GM19193 (cell line): ENCODE data around the gene THAP2.
A peak's percentile ranks its signal among the peaks of the same experiment; 100 is the strongest.

ENCODE experiments used
- POLR2A ChIP-seq: IDR thresholded peaks from 4 replicates; pipeline ENCODE4 v1.6.1; 2011; ENCODE audit not compliant: insufficient read depth, insufficient read length; ENCODE audit errors: extremely low read depth

The THAP2 gene

GRCh38 chr12:71663561-71664410 lies at the start of gene THAP2, which contains the start of gene ZFC3H1:
Gene THAP2, plus strand, starts transcription at chr12:71664301. Its CDS starts 209 bp downstream, at chr12:71664510.
Gene ZFC3H1, minus strand, starts transcription at chr12:71663848. Its CDS starts 238 bp downstream, at chr12:71663610.
- peak; percentile 91 for TF ChIP-seq POLR2A

- no peak for TF ChIP-seq POLR2A
Observed at GRCh38 chr12:71621938-71622337, 42.2 kb upstream of the THAP2 start.

GRCh38 chr12:71625476-71625875 lies 38.6 kb upstream of the THAP2 start:
- TF ChIP-seq POLR2A = no peak

DNA sequence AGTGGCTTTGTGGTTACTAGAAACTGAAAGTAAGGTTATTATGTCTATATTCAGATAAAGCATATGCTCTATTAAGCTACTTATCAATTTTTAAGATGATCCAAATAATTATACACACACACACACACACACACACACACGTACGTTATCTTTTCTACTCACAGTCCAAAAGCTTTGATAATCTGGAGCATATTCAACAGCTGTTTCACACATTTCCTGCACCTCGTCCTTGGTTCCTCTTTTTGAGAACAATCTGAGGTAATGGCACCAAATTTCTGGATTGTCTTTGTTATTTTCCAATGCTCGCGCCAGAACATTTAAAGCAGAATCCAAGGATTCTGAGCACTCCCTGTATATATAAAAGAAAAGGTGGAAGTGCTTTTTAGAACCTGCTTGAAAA lies 38.0 kb upstream of the THAP2 start:
- TF ChIP-seq POLR2A = no peak

DNA sequence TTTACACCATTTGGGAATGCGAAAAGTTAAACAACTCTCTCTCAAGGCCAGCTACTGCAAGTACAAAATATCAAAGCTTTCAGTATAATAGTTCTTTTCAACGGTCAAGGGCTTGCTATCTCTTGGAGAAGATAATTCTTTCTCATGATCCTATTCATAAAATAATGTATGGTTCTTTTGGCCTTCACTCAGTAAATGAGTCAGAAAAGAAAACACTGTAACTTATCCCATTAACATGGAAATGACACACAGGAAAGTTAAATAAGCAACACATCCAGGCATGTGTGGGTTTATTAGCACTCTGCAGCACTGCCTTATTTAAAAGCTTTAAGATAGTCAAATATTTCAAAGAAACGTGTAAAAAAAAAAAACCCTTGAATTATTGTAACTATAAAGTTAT lies 37.3 kb upstream of the THAP2 start:
- TF ChIP-seq POLR2A = no peak

DNA sequence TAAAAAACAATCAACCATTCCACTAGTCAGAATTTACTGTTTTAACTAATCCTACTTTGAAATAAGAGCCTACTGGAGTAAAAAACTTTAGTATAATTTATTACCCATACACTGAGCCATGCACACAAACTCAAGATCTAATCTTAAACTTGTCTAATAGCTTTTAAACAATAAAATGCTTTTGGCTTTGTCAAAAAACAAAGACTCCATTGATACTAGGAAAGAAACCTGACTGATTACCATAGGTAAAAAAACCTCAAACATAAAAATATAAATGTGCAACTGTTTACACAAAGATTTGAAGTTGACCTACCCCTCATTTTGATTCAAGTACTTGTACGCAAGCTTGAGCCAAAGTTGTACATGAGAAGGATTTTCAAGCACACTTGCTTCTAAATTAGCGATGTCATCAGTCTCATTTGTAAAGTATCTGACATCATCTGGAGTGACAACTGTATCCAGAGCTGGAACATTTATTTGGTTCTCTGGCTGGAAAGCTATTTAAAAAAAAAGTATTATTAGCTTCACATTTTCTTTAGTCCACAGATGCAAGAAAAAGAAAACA lies 36.6 kb upstream of the THAP2 start:
- TF ChIP-seq POLR2A = no peak

DNA sequence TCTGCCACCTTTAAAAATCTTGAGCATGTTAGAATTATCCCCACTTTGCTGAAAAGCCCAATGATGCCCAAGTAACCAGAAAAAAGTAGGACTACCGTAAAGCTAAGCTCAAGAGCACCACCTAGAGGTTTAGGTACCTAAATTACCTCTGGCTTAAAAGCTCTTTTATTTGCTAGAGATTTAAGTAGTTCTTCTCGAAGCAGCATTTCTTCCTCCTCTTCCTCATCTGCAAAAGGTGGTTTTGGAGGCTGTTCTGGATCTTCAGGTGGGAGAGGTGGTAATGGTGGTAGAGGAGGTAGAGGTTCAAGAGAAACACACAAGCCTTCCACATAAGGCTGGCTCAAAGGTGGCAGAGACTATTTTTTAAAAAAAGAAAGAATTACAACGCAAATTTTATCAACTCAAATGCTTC lies 27.4 kb upstream of the THAP2 start:
- TF ChIP-seq POLR2A = no peak

DNA sequence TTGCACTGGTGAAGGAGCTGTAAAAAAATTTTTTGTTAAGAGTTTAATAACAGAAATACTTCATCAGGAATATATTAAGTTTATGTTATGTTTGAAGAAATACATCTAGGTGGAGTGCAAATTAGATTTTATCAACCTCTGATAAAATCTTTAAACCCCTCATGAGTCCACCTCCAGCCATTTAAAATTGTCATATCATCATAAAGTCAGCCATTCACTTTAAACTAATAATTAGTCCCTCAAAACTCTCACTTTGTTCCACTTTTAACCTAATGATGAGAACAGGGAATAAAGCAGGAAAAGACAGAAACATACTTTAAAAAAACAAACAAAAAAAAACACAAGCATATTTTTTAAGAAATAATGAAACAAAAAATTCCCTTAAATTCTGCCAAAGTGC lies 25.6 kb upstream of the THAP2 start:
- no peak for TF ChIP-seq POLR2A

- TF ChIP-seq POLR2A = no peak
Observed at GRCh38 chr12:71639341-71639760, 24.8 kb upstream of the THAP2 start.

- TF ChIP-seq POLR2A = no peak
Observed at GRCh38 chr12:71640316-71640715, 23.8 kb upstream of the THAP2 start.

- TF ChIP-seq POLR2A = no peak
Observed at GRCh38 chr12:71641390-71641789, 22.7 kb upstream of the THAP2 start.

DNA sequence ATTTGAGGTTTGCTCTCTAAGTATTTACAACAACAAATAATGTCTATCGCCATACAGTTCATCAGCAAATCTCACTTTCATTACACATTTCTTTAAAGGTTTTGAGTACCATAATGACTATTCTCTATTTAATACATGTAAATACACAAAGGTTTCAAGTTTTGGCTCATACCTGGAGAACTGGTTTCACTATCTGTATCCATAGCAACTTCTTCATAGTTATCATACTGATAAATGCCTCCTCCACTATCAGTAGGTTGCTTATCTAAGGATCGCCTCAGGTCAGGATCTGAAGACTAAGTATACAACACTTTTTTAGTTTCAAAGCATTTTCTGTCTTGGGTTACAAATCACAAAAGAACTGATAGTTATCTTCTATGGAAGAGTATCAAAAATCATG lies 21.8 kb upstream of the THAP2 start:
- no peak for TF ChIP-seq POLR2A

- no peak for TF ChIP-seq POLR2A
Observed at GRCh38 chr12:71645268-71645667, 18.8 kb upstream of the THAP2 start.

- no peak for TF ChIP-seq POLR2A
Observed at GRCh38 chr12:71646512-71646911, 17.6 kb upstream of the THAP2 start.

DNA sequence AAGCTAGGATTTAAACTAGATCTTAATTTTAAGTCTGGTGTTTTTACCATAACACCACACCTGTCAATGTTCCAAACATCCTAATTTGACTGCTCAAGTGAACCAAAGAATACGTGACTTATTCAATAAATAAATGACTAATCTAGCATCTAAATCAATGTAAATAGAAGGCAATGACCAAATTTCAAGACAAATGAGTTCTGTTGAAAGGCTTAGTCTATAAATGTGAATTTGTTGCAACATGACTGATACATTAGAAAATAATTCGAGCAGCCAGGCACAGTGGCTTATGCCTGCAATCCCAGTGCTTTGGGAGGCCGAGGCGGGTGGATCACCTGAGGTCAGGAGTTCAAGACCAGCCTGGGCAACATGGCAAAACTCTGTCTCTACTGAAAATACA lies 15.6 kb upstream of the THAP2 start:
- no peak for TF ChIP-seq POLR2A

- TF ChIP-seq POLR2A = no peak
Observed at GRCh38 chr12:71649401-71649800, 14.7 kb upstream of the THAP2 start.

DNA sequence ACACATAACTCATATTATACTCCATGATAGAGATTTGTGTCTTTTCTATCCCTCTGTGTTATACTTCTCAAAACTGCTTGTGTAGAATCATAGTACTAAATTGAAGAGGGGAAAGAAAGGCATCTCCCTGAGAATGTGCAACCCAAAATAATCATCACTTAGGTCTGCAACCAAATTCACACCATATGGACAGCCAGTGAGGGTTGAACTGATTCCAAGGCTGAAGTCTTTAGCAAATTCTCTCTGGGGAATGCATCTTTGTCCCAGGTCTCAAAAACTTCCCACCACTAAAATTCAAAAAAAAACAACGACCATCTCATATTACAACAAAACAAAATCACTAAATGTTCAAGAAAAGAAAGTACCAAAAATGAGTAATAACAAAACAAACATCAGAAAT lies 11.4 kb upstream of the THAP2 start:
- no peak for TF ChIP-seq POLR2A

DNA sequence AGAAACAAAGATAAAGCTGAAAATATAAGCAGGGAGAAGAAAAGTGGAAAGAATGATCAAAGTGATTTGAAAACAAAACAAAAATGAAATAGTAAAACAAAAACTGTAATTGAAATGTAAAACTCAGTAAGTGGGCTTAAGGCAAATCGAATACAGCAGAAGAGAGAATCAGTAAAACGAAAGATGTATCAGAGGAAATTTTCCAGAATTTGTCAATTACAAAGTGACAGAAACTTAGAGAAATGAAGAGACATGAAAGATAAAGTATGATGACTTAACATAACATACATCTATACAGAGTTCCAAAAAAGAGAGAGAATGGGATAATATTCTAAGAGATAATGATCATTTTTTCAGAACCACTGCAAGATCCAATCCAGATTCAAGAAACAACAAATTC lies 11.0 kb upstream of the THAP2 start:
- no peak for TF ChIP-seq POLR2A
